GM21576 (cell line): Measurements from ENCODE around the gene TMEM258.

Source experiments
- ATAC-seq: cut with Tn5 transposase; IDR thresholded peaks from one replicate; pipeline ENCODE4 v1.9.1; 2021; ENCODE audit warnings: mild to moderate bottlenecking, moderate library complexity; ENCODE audit not compliant: unreplicated experiment

Gene TMEM258

GRCh38 chr11:61777234-61778090, 14.9 kb downstream of the TMEM258 start:
- ATAC-seq, result no peak

- no peak for ATAC-seq
Observed at GRCh38 chr11:61776561-61777075, 15.8 kb downstream of the TMEM258 start.

GRCh38 chr11:61775606-61776554, 16.5 kb downstream of the TMEM258 start:
- no peak for ATAC-seq

- no peak for ATAC-seq
Observed at GRCh38 chr11:61775106-61775505, 17.3 kb downstream of the TMEM258 start.

- ATAC-seq, result no peak
Observed at GRCh38 chr11:61774411-61774810, 18.0 kb downstream of the TMEM258 start.

GRCh38 chr11:61773809-61774208, 18.6 kb downstream of the TMEM258 start:
- no peak for ATAC-seq

GRCh38 chr11:61773356-61773755, 19.0 kb downstream of the TMEM258 start:
- no peak for ATAC-seq

- no peak for ATAC-seq
Observed at GRCh38 chr11:61771985-61772455, 20.4 kb downstream of the TMEM258 start.

GRCh38 chr11:61771195-61771894, 21.1 kb downstream of the TMEM258 start:
- no peak for ATAC-seq

- ATAC-seq, result no peak
Observed at GRCh38 chr11:61769946-61770683, 22.3 kb downstream of the TMEM258 start.

- ATAC-seq, result no peak
Observed at GRCh38 chr11:61769169-61769920, 23.1 kb downstream of the TMEM258 start.

- ATAC-seq, result no peak
Observed at GRCh38 chr11:61768376-61769076, 23.9 kb downstream of the TMEM258 start.

- ATAC-seq, result no peak
Observed at GRCh38 chr11:61766353-61766841, 26.0 kb downstream of the TMEM258 start.

- no peak for ATAC-seq
Observed at GRCh38 chr11:61765550-61766253, 26.7 kb downstream of the TMEM258 start.

- no peak for ATAC-seq
Observed at GRCh38 chr11:61764606-61765260, 27.7 kb downstream of the TMEM258 start.

- no peak for ATAC-seq
Observed at GRCh38 chr11:61763930-61764605, 28.3 kb downstream of the TMEM258 start.

- no peak for ATAC-seq
Observed at GRCh38 chr11:61762798-61763197, 29.6 kb downstream of the TMEM258 start.
